HepG2 (cell line): ENCODE results near the gene COL9A2. TPM values are rescaled to one million over a fixed set of nuclear protein-coding genes. Genes with fewer than 3 reads are reported as not detected.

Experiments
- ATAC-seq: fragments of 200-7000 bp; cut with Tn5 transposase; 3 replicates; pipeline ENCODE4 v1.9.1; 2020; ENCODE audit warnings: mild to moderate bottlenecking, moderate library complexity
- BruUV-seq: library from RNA; stranded (reverse); fragments of 400-500 nt; replicated peaks from 2 replicates; lab custom pipeline; 2021; lab: Mats Ljungman, UMichigan
- CTCF ChIA-PET: fragments of 300-600 bp; formaldehyde crosslinking; extraction: SDS; loops from one replicate; lab custom pipeline; 2021; ENCODE audit warnings: low total read pairs, inconsistent platforms, low intra/inter-chr PET ratio; lab: Yijun Ruan, JAX
- POLR2A ChIA-PET: fragments of 350-600 bp; sonication (Branson Sonifier 250); formaldehyde crosslinking; loops from one replicate; lab custom pipeline; 2020; ENCODE audit warnings: antibody characterized with exemption, inconsistent platforms; lab: Yijun Ruan, JAX
- DNase-seq: peaks from one replicate; pipeline ENCODE4 v3.0.0-alpha.2; 2015; ENCODE audit warnings: low spot score
- FAIRE-seq: peaks from 3 replicates; lab custom pipeline; 2011; peaks lifted over from hg19 to GRCh38; lab: Jason Lieb, UNC
- H2AFZ ChIP-seq: one replicate; pipeline ENCODE4 v1.6.1; 2011; ENCODE audit warnings: low read length, inconsistent platforms
- H3K27ac ChIP-seq: fragments of 300-600 bp; 3 replicates; pipeline ENCODE4 v1.8.0; 2011; ENCODE audit warnings: mixed run types, mild to moderate bottlenecking, mixed read lengths, low read length, inconsistent platforms; ENCODE audit not compliant: insufficient read depth; ENCODE audit errors: extremely low read length
- H3K27me3 ChIP-seq, 2 experiments: fragments of 200-600 bp in 1 of 2; 2 replicates in 1 of 2; 3 replicates in 1 of 2; pipeline versions ENCODE4 v1.6.0 to v1.8.0; 2011; ENCODE audit warnings: low read length in 2 of 2, mild to moderate bottlenecking in 2 of 2, moderate library complexity in 2 of 2, inconsistent platforms in 1 of 2; ENCODE audit not compliant: insufficient read depth in 2 of 2, control insufficient read depth in 1 of 2
- H3K36me3 ChIP-seq, 2 experiments: fragments of 200-600 bp in 1 of 2; replicated peaks in 1 of 2; 2 replicates in 1 of 2; 3 replicates in 1 of 2; pipeline versions ENCODE4 v1.5.1 to v1.8.0; 2011; ENCODE audit warnings: low read length in 2 of 2, inconsistent platforms in 1 of 2; ENCODE audit not compliant: insufficient read depth in 2 of 2, control insufficient read depth in 1 of 2
- H3K4me1 ChIP-seq: 2 replicates; pipeline ENCODE4 v1.5.1; 2012; ENCODE audit warnings: low read length, inconsistent platforms; ENCODE audit not compliant: insufficient read depth
- H3K4me2 ChIP-seq: 2 replicates; pipeline ENCODE4 v1.6.0; 2011; ENCODE audit warnings: low read depth, low read length, inconsistent platforms
- H3K4me3 ChIP-seq, 3 experiments: fragments of 200-600 bp in 1 of 3; sonication (generic), shearing (Covaris generic) in 1 of 3; replicated peaks in 1 of 3; 2 replicates each; pipeline ENCODE4 v1.5.1; 2011 to 2016; ENCODE audit warnings: low read length in 3 of 3, inconsistent platforms in 2 of 3, low read depth in 2 of 3, mild to moderate bottlenecking in 2 of 3, control low read depth in 1 of 3, mixed read lengths in 1 of 3; ENCODE audit not compliant: insufficient read depth in 1 of 3
- H3K79me2 ChIP-seq: one replicate; pipeline ENCODE4 v1.6.1; 2011; ENCODE audit warnings: low read length, inconsistent platforms; ENCODE audit not compliant: insufficient read depth
- H3K9ac ChIP-seq: 2 replicates; pipeline ENCODE4 v1.6.0; 2011; ENCODE audit warnings: mild to moderate bottlenecking, low read depth, low read length, inconsistent platforms; ENCODE audit not compliant: insufficient read depth
- H3K9me3 ChIP-seq: 2 replicates; pipeline ENCODE4 v1.5.1; 2012; ENCODE audit warnings: mild to moderate bottlenecking, low read length
- H4K20me1 ChIP-seq: 2 replicates; pipeline ENCODE4 v1.6.0; 2011; ENCODE audit warnings: inconsistent platforms, mild to moderate bottlenecking, low read length, moderate library complexity; ENCODE audit not compliant: insufficient read depth
- CERS6 ChIP-seq: sonication (generic); formaldehyde crosslinking; IDR thresholded peaks from 2 replicates; pipeline ENCODE4 v1.5.0; 2020; ENCODE audit warnings: missing genetic modification reagents
- ESRRA ChIP-seq: sonication (generic); formaldehyde crosslinking; IDR thresholded peaks from 2 replicates; pipeline ENCODE4 v1.5.1; 2020; ENCODE audit warnings: mild to moderate bottlenecking, low read depth, missing genetic modification reagents
- FOXO4 ChIP-seq: sonication (generic); formaldehyde crosslinking; conservative IDR thresholded peaks from 2 replicates; pipeline ENCODE4 v1.8.1; 2023; ENCODE audit warnings: missing genetic modification reagents
- GMEB2 ChIP-seq: IDR thresholded peaks from 2 replicates; pipeline ENCODE4 v1.6.1; 2016; ENCODE audit warnings: missing biosample characterization, missing genetic modification reagents, low read depth
- HHEX ChIP-seq: IDR thresholded peaks from 2 replicates; pipeline ENCODE4 v1.6.1; 2016; ENCODE audit warnings: control low read depth
- KLF16 ChIP-seq, 2 experiments: sonication (generic) in 1 of 2; formaldehyde crosslinking in 1 of 2; IDR thresholded peaks; 2 replicates each; pipeline versions ENCODE4 v1.6.1 to v1.8.0; 2016 to 2023; ENCODE audit warnings: missing genetic modification reagents in 2 of 2, missing compliant biosample characterization in 1 of 2
- MED13 ChIP-seq: sonication (generic); formaldehyde crosslinking; IDR thresholded peaks from 2 replicates; pipeline ENCODE4 v1.5.0; 2020; ENCODE audit warnings: missing genetic modification reagents
- MYPOP ChIP-seq: sonication (generic); formaldehyde crosslinking; IDR thresholded peaks from 2 replicates; pipeline ENCODE4 v1.8.1; 2023; ENCODE audit warnings: mild to moderate bottlenecking, moderate library complexity, missing genetic modification reagents
- PREB ChIP-seq: sonication (generic); formaldehyde crosslinking; IDR thresholded peaks from 2 replicates; pipeline ENCODE4 v1.4.0; 2020; ENCODE audit warnings: missing genetic modification reagents
- SALL2 ChIP-seq: sonication (generic); formaldehyde crosslinking; IDR thresholded peaks from 2 replicates; pipeline ENCODE4 v1.8.1; 2023; ENCODE audit warnings: mild to moderate bottlenecking, missing genetic modification reagents, inconsistent platforms
- STAG1 ChIP-seq: sonication (generic); formaldehyde crosslinking; IDR thresholded peaks from 2 replicates; pipeline ENCODE4 v1.4.0; 2020; ENCODE audit warnings: missing genetic modification reagents
- TCF7 ChIP-seq: sonication (generic); IDR thresholded peaks from 2 replicates; pipeline ENCODE4 v1.6.1; 2016; ENCODE audit warnings: antibody characterized with exemption, low read depth
- THYN1 ChIP-seq: sonication (generic); formaldehyde crosslinking; IDR thresholded peaks from 2 replicates; pipeline ENCODE4 v1.8.1; 2023; ENCODE audit warnings: low read depth, mild to moderate bottlenecking, moderate library complexity, missing genetic modification reagents, borderline replicate concordance
- TIGD3 ChIP-seq: sonication (generic); formaldehyde crosslinking; IDR thresholded peaks from 2 replicates; pipeline ENCODE4 v1.5.1; 2020; ENCODE audit warnings: mild to moderate bottlenecking, missing genetic modification reagents, borderline replicate concordance
- ZGPAT ChIP-seq: IDR thresholded peaks from 2 replicates; pipeline ENCODE4 v1.6.1; 2016; ENCODE audit warnings: mild to moderate bottlenecking
- WGBS: methylation state at CpG from one replicate; pipeline ENCODE4 v1.1.6; 2017; ENCODE audit warnings: low lambda C conversion rate; 5-methylcytosine and 5-hydroxymethylcytosine counted together
- in situ Hi-C: cut with HindIII; loops from 2 replicates; pipeline ENCODE4 v1.10.0; 2017; ENCODE audit warnings: low pct_unique_long_range_greater_than_20kb; ENCODE audit not compliant: extremely low pct_ligation_motif_present
- intact Hi-C: fragments of 100-400 bp; cut with micrococcal nuclease; formaldehyde crosslinking; loops from one replicate; pipeline ENCODE4 v1.10.0; 2022; ENCODE audit not compliant: unreplicated experiment
- polyA plus RNA-seq, 8 experiments: library from polyadenylated mRNA; depleted of rRNA in 3 of 8; stranded (reverse) in 7 of 8; unstranded in 1 of 8; fragments of >200 nt; fragmentation: Illumina TruSeq in 4 of 8; extraction: Trizol in 4 of 8; gene quantifications; 2 replicates each; pipeline versions ENCODE4 v1.2.1 to v1.2.3, GENCODE V29; 2011 to 2016; ENCODE audit warnings: low read depth in 4 of 8, missing spikeins in 1 of 8, mixed read lengths in 1 of 8; ENCODE audit not compliant: insufficient read depth in 1 of 8
- total RNA-seq, 5 experiments: library from RNA; depleted of rRNA; stranded (reverse); fragments of >200 nt; fragmentation: Illumina TruSeq; extraction: Trizol; gene quantifications; 2 replicates each; pipeline ENCODE4 v1.2.3, GENCODE V29; 2016; ENCODE audit warnings: low read depth in 1 of 5

COL9A2 gene
- total and polyA plus RNA-seq, 2 of the 13 experiments (the other 11 are each of a cell fraction or from before 2014, with no cell fraction given), result 20.2 to 26.9 TPM

- TF ChIP-seq HHEX (CRISPR knock-in tag), result no peak
- TF ChIP-seq ZGPAT (CRISPR knock-in tag), result no peak
- TF ChIP-seq TIGD3, result no peak
- no peak for TF ChIP-seq MED13
- no peak for TF ChIP-seq STAG1 (CRISPR knock-in tag)
- no peak for TF ChIP-seq FOXO4
- no peak for TF ChIP-seq SALL2
- no peak for TF ChIP-seq THYN1 (CRISPR knock-in tag)
- TF ChIP-seq, all 625 proteins: peak for 0
Observed at GRCh38 chr1:40307186-40307585, 9.9 kb downstream of the COL9A2 start (continued).

- TF ChIP-seq KLF16 (CRISPR knock-in tag; IDR thresholded peaks at IDR 0.05) (no peak), GMEB2 (CRISPR knock-in tag) (no peak), PREB (CRISPR knock-in tag) (no peak), ESRRA (no peak), TCF7 (no peak), CERS6 (CRISPR knock-in tag) (no peak), MYPOP (CRISPR knock-in tag) (no peak)
- Histone ChIP-seq H3K79me2 (no peaks in the 10 kb centered on the region), H3K4me2 (no peak overlapping the region), H3K27ac (no peak overlapping the region), H3K4me1 (no peaks in the 10 kb centered on the region), H3K36me3 (peaks cover 3 to 12% of the 10 kb centered on the region in 2 experiments; a peak in 3 of 5 replicates), H4K20me1 (no peaks in the 10 kb centered on the region), H3K4me3 (no peak overlapping the region), H3K9ac (no peak overlapping the region), H3K27me3 (no peaks in the 10 kb centered on the region), H2AFZ (no peak overlapping the region), H3K9me3 (no peaks in the 10 kb centered on the region)
- no TSS peak for BruUV-seq
- FAIRE-seq (no peak), DNase-seq (no peak), ATAC-seq (no peak)
- POLR2A ChIA-PET, result interaction anchor here (1.8 kb wide), 1 partner anchor 8 kb away, joined by 4 read pairs; no protein-coding TSS in a partner anchor
- 94% methylated on average over 4 of the region's 4 CpGs for WGBS
- intact Hi-C loops (no loop called here), in situ Hi-C loops (no loop called here)
- CTCF ChIA-PET, result no interaction called here
Observed at GRCh38 chr1:40306296-40306695, 10.8 kb downstream of the COL9A2 start.
